ENCODE data around the gene CAPNS2.

The CAPNS2 gene

GRCh38 chr16:55563797-55564196 is 2.7 kb upstream of the CAPNS2 start:
- H3F3A ChIP-seq (ENCODE audit: insufficient read depth): no peaks in the 10 kb centered on the region
- no peak overlapping the region for H2AFZ ChIP-seq (ENCODE audit: low read depth, low read length, severe bottlenecking)
- H3K27me3 ChIP-seq (ENCODE audit: low read length): no peaks in the 10 kb centered on the region
- no peak overlapping the region for H3K4me2 ChIP-seq (ENCODE audit: low read depth, low read length, poor library complexity, severe bottlenecking)
- H3K79me2 ChIP-seq (ENCODE audit: insufficient read depth, low read length): no peaks in the 10 kb centered on the region
- H3K9me3 ChIP-seq (ENCODE audit: insufficient read depth, low read length): no peaks in the 10 kb centered on the region
- H3K27ac ChIP-seq (ENCODE audit: low read depth, low read length): no peak overlapping the region
- TF ChIP-seq CTCF (IDR thresholded peaks at IDR 0.05; ENCODE audit: insufficient read depth, low read length, poor library complexity, severe bottlenecking) (no peak), EZH2phosphoT487 (conservative IDR thresholded peaks at IDR 0.05; ENCODE audit: low read length) (no peak)
- H3K9ac ChIP-seq (ENCODE audit: low read length): no peak overlapping the region
- no peaks in the 10 kb centered on the region for H3K9me2 ChIP-seq (replicated peaks; ENCODE audit: insufficient read depth, low read length)
- H4K20me1 ChIP-seq (ENCODE audit: low read depth, low read length): no peaks in the 10 kb centered on the region
- H3K36me3 ChIP-seq (ENCODE audit: low read length): no peaks in the 10 kb centered on the region
- no peak overlapping the region for H3K4me3 ChIP-seq (ENCODE audit: insufficient read depth, low read length, poor library complexity, severe bottlenecking)

GRCh38 chr16:55565086-55565485 is 1.4 kb upstream of the CAPNS2 start:
- Histone ChIP-seq H4K20me1 (ENCODE audit: low read depth, low read length) (no peaks in the 10 kb centered on the region), H3K9me3 (ENCODE audit: insufficient read depth, low read length) (no peaks in the 10 kb centered on the region), H3K79me2 (ENCODE audit: insufficient read depth, low read length) (no peaks in the 10 kb centered on the region), H3K27me3 (ENCODE audit: low read length) (no peaks in the 10 kb centered on the region), H3K36me3 (ENCODE audit: low read length) (no peaks in the 10 kb centered on the region), H2AFZ (ENCODE audit: low read depth, low read length, severe bottlenecking) (no peak overlapping the region), H3K4me2 (ENCODE audit: low read depth, low read length, poor library complexity, severe bottlenecking) (no peak overlapping the region), H3K9me2 (replicated peaks; ENCODE audit: insufficient read depth, low read length) (no peaks in the 10 kb centered on the region), H3K4me3 (ENCODE audit: insufficient read depth, low read length, poor library complexity, severe bottlenecking) (no peak overlapping the region), H3F3A (ENCODE audit: insufficient read depth) (no peaks in the 10 kb centered on the region), H3K27ac (ENCODE audit: low read depth, low read length) (no peak overlapping the region), H3K9ac (ENCODE audit: low read length) (no peak overlapping the region)
- TF ChIP-seq CTCF (IDR thresholded peaks at IDR 0.05; ENCODE audit: insufficient read depth, low read length, poor library complexity, severe bottlenecking): no peak
- TF ChIP-seq EZH2phosphoT487 (conservative IDR thresholded peaks at IDR 0.05; ENCODE audit: low read length): no peak

DNA sequence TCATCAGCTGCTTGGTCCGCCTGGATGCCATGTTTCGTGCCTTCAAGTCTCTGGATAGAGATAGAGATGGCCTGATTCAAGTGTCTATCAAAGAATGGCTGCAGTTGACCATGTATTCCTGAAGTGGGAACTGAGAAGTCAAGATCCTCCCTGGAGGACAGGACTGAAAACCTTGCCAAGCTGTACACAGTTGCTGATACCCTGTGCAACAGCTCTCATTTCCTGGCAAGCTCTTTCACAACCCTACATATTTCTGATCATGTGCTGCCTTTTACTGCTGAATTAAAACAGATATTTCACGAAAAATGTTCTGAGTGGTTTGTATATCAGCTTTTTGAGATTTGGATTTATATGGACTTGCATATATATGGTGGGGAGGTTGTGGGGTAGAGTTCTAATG is 898 bp downstream of the CAPNS2 start:
- no peaks in the 10 kb centered on the region for H3K36me3 ChIP-seq (ENCODE audit: low read length)
- no peak overlapping the region for H3K27ac ChIP-seq (ENCODE audit: low read depth, low read length)
- TF ChIP-seq EZH2phosphoT487 (conservative IDR thresholded peaks at IDR 0.05; ENCODE audit: low read length) (no peak), CTCF (IDR thresholded peaks at IDR 0.05; ENCODE audit: insufficient read depth, low read length, poor library complexity, severe bottlenecking) (no peak)
- H3K4me2 ChIP-seq (ENCODE audit: low read depth, low read length, poor library complexity, severe bottlenecking): no peak overlapping the region
- H3K27me3 ChIP-seq (ENCODE audit: low read length): no peaks in the 10 kb centered on the region
- H3K9me3 ChIP-seq (ENCODE audit: insufficient read depth, low read length): no peaks in the 10 kb centered on the region
- H4K20me1 ChIP-seq (ENCODE audit: low read depth, low read length): no peaks in the 10 kb centered on the region
- H3K9me2 ChIP-seq (replicated peaks; ENCODE audit: insufficient read depth, low read length): no peaks in the 10 kb centered on the region
- no peak overlapping the region for H2AFZ ChIP-seq (ENCODE audit: low read depth, low read length, severe bottlenecking)
- H3K9ac ChIP-seq (ENCODE audit: low read length): no peak overlapping the region
- no peaks in the 10 kb centered on the region for H3F3A ChIP-seq (ENCODE audit: insufficient read depth)
- H3K79me2 ChIP-seq (ENCODE audit: insufficient read depth, low read length): no peaks in the 10 kb centered on the region
- no peak overlapping the region for H3K4me3 ChIP-seq (ENCODE audit: insufficient read depth, low read length, poor library complexity, severe bottlenecking)

GRCh38 chr16:55568207-55568606 is 1.7 kb downstream of the CAPNS2 start:
- Histone ChIP-seq H3K9me2 (replicated peaks; ENCODE audit: insufficient read depth, low read length) (no peaks in the 10 kb centered on the region), H3K4me2 (ENCODE audit: low read depth, low read length, poor library complexity, severe bottlenecking) (no peak overlapping the region), H3K4me3 (ENCODE audit: insufficient read depth, low read length, poor library complexity, severe bottlenecking) (no peak overlapping the region), H3K27me3 (ENCODE audit: low read length) (no peaks in the 10 kb centered on the region), H2AFZ (ENCODE audit: low read depth, low read length, severe bottlenecking) (no peak overlapping the region), H4K20me1 (ENCODE audit: low read depth, low read length) (no peaks in the 10 kb centered on the region), H3K36me3 (ENCODE audit: low read length) (no peaks in the 10 kb centered on the region), H3K9ac (ENCODE audit: low read length) (no peak overlapping the region), H3K27ac (ENCODE audit: low read depth, low read length) (no peak overlapping the region), H3F3A (ENCODE audit: insufficient read depth) (no peaks in the 10 kb centered on the region), H3K9me3 (ENCODE audit: insufficient read depth, low read length) (no peaks in the 10 kb centered on the region), H3K79me2 (ENCODE audit: insufficient read depth, low read length) (no peaks in the 10 kb centered on the region)
- TF ChIP-seq EZH2phosphoT487 (conservative IDR thresholded peaks at IDR 0.05; ENCODE audit: low read length) (no peak), CTCF (IDR thresholded peaks at IDR 0.05; ENCODE audit: insufficient read depth, low read length, poor library complexity, severe bottlenecking) (no peak)
